ENCODE measurements around the gene PSTK.

Gene PSTK

GRCh38 chr10:122980209-122981065 is at the start of gene PSTK:
TSS of gene PSTK (plus strand) at chr10:122980401. CDS start at chr10:122980480, 79 bp downstream.
- DNase-seq: peak; percentile 87

GRCh38 chr10:122931088-122931906 is 48.9 kb upstream of the PSTK start:
- no peak for DNase-seq

GRCh38 chr10:122939133-122939855 is 40.9 kb upstream of the PSTK start:
- no peak for DNase-seq

GRCh38 chr10:122939856-122940543 is 40.2 kb upstream of the PSTK start:
- no peak for DNase-seq

- no peak for DNase-seq
These were observed 30.9 kb upstream of the PSTK start for GRCh38 chr10:122949296-122949695.

- DNase-seq: peak; percentile 97
These were observed 26.1 kb upstream of the PSTK start, which contains the start of gene C10orf88 for GRCh38 chr10:122953902-122954730. TSS of gene C10orf88 (minus strand) at chr10:122954227. CDS start at chr10:122954178, 49 bp downstream.

GRCh38 chr10:122954731-122955050 is 25.5 kb upstream of the PSTK start:
- no peak for DNase-seq

- DNase-seq: no peak
These were observed 24.3 kb upstream of the PSTK start for GRCh38 chr10:122955892-122956291.

GRCh38 chr10:122957474-122957873 is 22.7 kb upstream of the PSTK start:
- no peak for DNase-seq

- DNase-seq: no peak
These were observed 17.8 kb upstream of the PSTK start for GRCh38 chr10:122962405-122962804.

- DNase-seq: no peak
These were observed 13.3 kb upstream of the PSTK start for GRCh38 chr10:122966879-122967278.

GRCh38 chr10:122968698-122969097 is 11.5 kb upstream of the PSTK start:
- no peak for DNase-seq

GRCh38 chr10:122974023-122974422 is 6.2 kb upstream of the PSTK start:
- DNase-seq: no peak

GRCh38 chr10:122974543-122975064 is 5.6 kb upstream of the PSTK start:
- DNase-seq: no peak

GRCh38 chr10:122981066-122981464 is 864 bp downstream of the PSTK start:
- DNase-seq: no peak

GRCh38 chr10:122983898-122984297 is 3.7 kb downstream of the PSTK start:
- DNase-seq: no peak

GRCh38 chr10:122984708-122985107 is 4.5 kb downstream of the PSTK start:
- no peak for DNase-seq

- DNase-seq: no peak
These were observed 6.1 kb downstream of the PSTK start for GRCh38 chr10:122986335-122986734.

- no peak for DNase-seq
These were observed 8.3 kb downstream of the PSTK start for GRCh38 chr10:122988501-122988900.

GRCh38 chr10:122990278-122990677 is 10.1 kb downstream of the PSTK start:
- no peak for DNase-seq

GRCh38 chr10:122992031-122992585 is 11.9 kb downstream of the PSTK start:
- no peak for DNase-seq
